CD4-positive, alpha-beta memory T cell (primary cell): Measurements from ENCODE around the gene TTF1. TPM values are rescaled to one million over a fixed set of nuclear protein-coding genes. Genes with fewer than 3 reads are reported as not detected.

ENCODE experiments used
- CTCF ChIA-PET: fragments of 350-600 bp; sonication (Branson Sonifier 250); formaldehyde crosslinking; loops from one replicate; lab custom pipeline; 2021; ENCODE audit warnings: inconsistent platforms; ENCODE audit not compliant: partially characterized antibody; lab: Charles Lee
- POLR2A ChIA-PET: fragments of 350-600 bp; sonication (Branson Sonifier 250); formaldehyde crosslinking; loops from one replicate; lab custom pipeline; 2021; ENCODE audit not compliant: partially characterized antibody; lab: Charles Lee
- DNase-seq, 5 donors: peaks; one replicate each; pipeline versions ENCODE4 v3.0.0 to v3.0.0-alpha.2; 2020 to 2022; ENCODE audit warnings: mixed read lengths in 1 of 5
- H3K27ac ChIP-seq: one replicate; pipeline ENCODE4 v1.7.0; 2013; ENCODE audit warnings: low read depth, low read length
- H3K27me3 ChIP-seq: 2 replicates; pipeline ENCODE4 v1.7.0; 2013; ENCODE audit warnings: mild to moderate bottlenecking, low read length, moderate library complexity; ENCODE audit not compliant: insufficient read depth
- H3K36me3 ChIP-seq: 2 replicates; pipeline ENCODE4 v1.7.0; 2013; ENCODE audit warnings: mild to moderate bottlenecking, low read length, moderate library complexity; ENCODE audit not compliant: insufficient read depth
- H3K4me1 ChIP-seq: 2 replicates; pipeline ENCODE4 v1.7.0; 2013; ENCODE audit warnings: mild to moderate bottlenecking, low read length, moderate library complexity; ENCODE audit not compliant: insufficient read depth
- H3K4me3 ChIP-seq, 2 donors: one replicate each; pipeline ENCODE4 v1.7.0; 2013; ENCODE audit warnings: low read length in 2 of 2, mild to moderate bottlenecking in 1 of 2
- H3K9me3 ChIP-seq, 2 donors: one replicate each; pipeline ENCODE4 v1.7.0; 2013; ENCODE audit warnings: low read length in 2 of 2, control low read depth in 1 of 2; ENCODE audit not compliant: control insufficient read depth in 1 of 2
- H3K27ac Mint-ChIP-seq, 7 donors: one replicate each; pipeline ENCODE4 v1.8.0; 2020 to 2021; ENCODE audit warnings: mixed read lengths in 7 of 7, mild to moderate bottlenecking in 6 of 7, inconsistent platforms in 3 of 7, moderate library complexity in 3 of 7
- H3K27me3 Mint-ChIP-seq, 2 donors: one replicate each; pipeline ENCODE4 v1.8.0; 2020 to 2021; ENCODE audit warnings: mixed read lengths in 2 of 2
- H3K36me3 Mint-ChIP-seq, 2 donors: one replicate each; pipeline ENCODE4 v1.8.0; 2020 to 2021; ENCODE audit warnings: mixed read lengths in 2 of 2, inconsistent platforms in 1 of 2, mild to moderate bottlenecking in 1 of 2
- H3K4me1 Mint-ChIP-seq, 4 donors: one replicate each; pipeline ENCODE4 v1.8.0; 2020 to 2021; ENCODE audit warnings: mixed read lengths in 4 of 4, mild to moderate bottlenecking in 1 of 4
- H3K4me3 Mint-ChIP-seq, 8 donors: one replicate each; pipeline ENCODE4 v1.8.0; 2020 to 2021; ENCODE audit warnings: mixed read lengths in 8 of 8, mild to moderate bottlenecking in 7 of 8, moderate library complexity in 6 of 8, inconsistent platforms in 3 of 8
- H3K9me3 Mint-ChIP-seq, 8 donors: one replicate each; pipeline ENCODE4 v1.8.0; 2020 to 2021; ENCODE audit warnings: mixed read lengths in 8 of 8, mild to moderate bottlenecking in 5 of 8, inconsistent platforms in 3 of 8, moderate library complexity in 1 of 8
- intact Hi-C: fragments of 100-400 bp; cut with micrococcal nuclease; formaldehyde crosslinking; loops from one replicate; pipeline ENCODE4 v1.15.1; 2023
- polyA plus RNA-seq, 2 donors: library from polyadenylated mRNA; unstranded; fragments of 300-500 nt; fragmentation: Illumina TruSeq; gene quantifications; one replicate each; pipeline ENCODE4 v1.2.3, GENCODE V29; 2021
- total RNA-seq, 2 experiments: library from RNA; stranded (reverse); gene quantifications; one replicate each; pipeline ENCODE4 v1.2.3, GENCODE V29; 2021

Gene TTF1
- total and polyA plus RNA-seq, 4 experiments from 2014 or later, result 5.8 to 22.2 (median 15.7) TPM

DNA sequence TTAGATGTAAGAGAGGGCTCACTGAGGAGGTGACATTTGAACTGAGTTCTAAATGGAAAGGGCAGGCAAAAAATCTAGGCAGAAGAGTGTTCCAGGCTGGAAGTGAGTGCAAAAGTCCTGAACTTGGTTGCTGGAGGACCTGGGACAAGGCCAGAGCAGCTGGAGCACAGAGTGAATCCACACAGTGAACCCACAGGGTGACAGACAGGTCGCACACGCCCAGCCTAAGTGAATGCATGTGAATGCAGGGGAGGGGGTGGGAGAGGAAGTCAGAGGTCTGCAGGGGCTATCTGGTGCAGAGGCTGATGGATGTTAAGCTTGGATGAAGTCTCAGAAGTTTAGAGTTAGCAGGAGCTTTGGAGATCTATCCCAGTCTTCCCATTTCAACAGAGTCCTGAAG lies 556 bp upstream of the TTF1 start:
- H3K4me1 ChIP-seq, result peaks cover 63% of the 10 kb centered on the region

DNA sequence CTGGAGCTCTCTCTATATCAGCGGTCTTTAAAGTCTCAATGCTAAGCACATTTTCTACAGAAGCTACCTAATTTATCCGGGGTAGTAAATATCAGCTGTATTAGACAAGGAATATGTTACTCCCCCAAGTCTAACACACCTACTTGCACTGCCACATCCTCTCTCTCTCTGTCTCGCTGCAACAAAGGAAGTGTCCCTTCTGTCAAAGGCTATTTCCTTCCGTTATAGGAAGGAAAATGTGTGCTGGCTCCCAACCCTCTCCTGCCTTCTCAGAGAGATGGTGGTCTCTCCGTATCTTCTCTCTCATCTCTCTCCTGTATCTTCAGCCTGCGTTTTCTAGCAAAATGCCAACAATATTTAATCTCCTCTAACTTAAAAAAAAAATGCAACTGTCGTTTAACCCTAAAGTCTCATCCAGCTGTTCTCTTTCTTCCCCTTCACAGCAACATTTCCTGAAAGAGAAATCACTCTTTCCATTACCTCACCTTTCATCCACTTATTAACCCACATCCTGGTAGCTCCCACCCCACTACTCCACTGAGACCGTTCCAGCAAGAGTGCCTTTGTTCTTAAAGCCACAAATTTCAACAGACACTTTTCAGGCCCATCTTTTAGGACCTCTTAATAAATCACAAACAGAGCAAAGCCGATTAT lies 2.3 kb downstream of the TTF1 start:
- Mint-ChIP-seq H3K27me3 (no peaks in the 10 kb centered on the region), H3K36me3 (peaks cover 24 to 42% of the 10 kb centered on the region in 2 donors), H3K9me3 (no peaks in the 10 kb centered on the region), H3K4me3 (peak overlapping the region; percentile 66 to 96 (median 85)), H3K4me1 (peaks cover 27 to 69% (median 34%) of the 10 kb centered on the region in 4 donors), H3K27ac (peak overlapping the region; percentile 44 to 94 (median 83))
- ChIA-PET CTCF (interaction anchor here (0.6 kb wide), 1 partner anchor 656 kb away, joined by 3 read pairs; no protein-coding TSS in a partner anchor), POLR2A (interaction anchor here (0.7 to 2.7 kb wide), 3 partner anchors 50 to 276 kb away, joined by 3 to 13 read pairs (median 4); partner anchors contain the start of gene SETX)
- Histone ChIP-seq H3K4me3 (no peak overlapping the region), H3K27ac (peak overlapping the region; percentile 38), H3K4me1 (peaks cover 35% of the 10 kb centered on the region), H3K27me3 (no peaks in the 10 kb centered on the region), H3K9me3 (no peaks in the 10 kb centered on the region), H3K36me3 (peaks cover 24% of the 10 kb centered on the region)
- intact Hi-C loops, result no loop called here
- DNase-seq, result peak; percentile 17 to 57 (median 28)

More for the DNA sequence above, 556 bp upstream of the TTF1 start:
- Histone ChIP-seq H3K36me3 (peaks cover 9% of the 10 kb centered on the region), H3K27me3 (peaks cover 9% of the 10 kb centered on the region), H3K27ac (peak overlapping the region; percentile 59), H3K9me3 (no peaks in the 10 kb centered on the region), H3K4me3 (peak overlapping the region in 1 of 2 donors; percentile 57)
- peaks cover 8 to 21% of the 10 kb centered on the region in 2 donors for H3K36me3 Mint-ChIP-seq
- CTCF ChIA-PET, result no interaction called here
- intact Hi-C loops, result no loop called here
- peak overlapping the region; percentile 87 to 98 (median 95) for H3K27ac Mint-ChIP-seq
- H3K27me3 Mint-ChIP-seq, result peaks cover 3 to 15% of the 10 kb centered on the region in 2 donors
- peak overlapping the region in 7 of 8 donors; percentile 92 to 96 (median 94) for H3K4me3 Mint-ChIP-seq
- H3K9me3 Mint-ChIP-seq, result no peaks in the 10 kb centered on the region
- H3K4me1 Mint-ChIP-seq, result peaks cover 38 to 71% (median 51%) of the 10 kb centered on the region in 4 donors
- POLR2A ChIA-PET, result interaction anchor here (0.6 kb wide), 1 partner anchor 52 kb away, joined by 4 read pairs; the partner anchor contains the start of gene SETX
- DNase-seq, result no peak

DNA sequence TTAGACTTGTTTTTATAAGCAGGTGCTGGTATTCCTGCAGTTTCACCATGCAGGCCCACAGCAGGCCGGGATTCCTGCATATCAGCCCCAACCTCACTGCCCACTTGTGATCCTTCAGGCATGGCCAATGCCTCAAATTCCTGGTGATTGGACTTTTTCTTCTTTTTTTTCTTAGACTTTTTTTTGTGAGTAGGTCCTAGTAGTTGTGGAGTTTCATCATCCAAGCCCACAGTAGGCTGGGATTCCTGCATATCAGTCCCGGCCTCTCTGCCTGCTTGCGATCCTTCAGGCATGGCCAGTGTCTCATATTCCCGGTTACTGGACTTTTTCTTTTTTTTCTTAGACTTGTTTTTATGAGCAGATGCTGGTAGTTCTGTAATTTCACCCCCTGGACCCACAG lies 4.8 kb downstream of the TTF1 start:
- Mint-ChIP-seq H3K4me3 (peak overlapping the region in 1 of 8 donors; percentile 3), H3K27ac (no peak overlapping the region), H3K36me3 (peaks cover 31 to 57% of the 10 kb centered on the region in 2 donors), H3K9me3 (no peaks in the 10 kb centered on the region), H3K4me1 (peaks cover 23 to 63% (median 28%) of the 10 kb centered on the region in 4 donors), H3K27me3 (no peaks in the 10 kb centered on the region)
- POLR2A ChIA-PET, result no interaction called here
- CTCF ChIA-PET, result no interaction called here
- Histone ChIP-seq H3K9me3 (no peaks in the 10 kb centered on the region), H3K27me3 (no peaks in the 10 kb centered on the region), H3K4me1 (peaks cover 30% of the 10 kb centered on the region), H3K36me3 (peaks cover 41% of the 10 kb centered on the region), H3K4me3 (no peak overlapping the region), H3K27ac (no peak overlapping the region)
- intact Hi-C loops, result no loop called here
- no peak for DNase-seq

DNA sequence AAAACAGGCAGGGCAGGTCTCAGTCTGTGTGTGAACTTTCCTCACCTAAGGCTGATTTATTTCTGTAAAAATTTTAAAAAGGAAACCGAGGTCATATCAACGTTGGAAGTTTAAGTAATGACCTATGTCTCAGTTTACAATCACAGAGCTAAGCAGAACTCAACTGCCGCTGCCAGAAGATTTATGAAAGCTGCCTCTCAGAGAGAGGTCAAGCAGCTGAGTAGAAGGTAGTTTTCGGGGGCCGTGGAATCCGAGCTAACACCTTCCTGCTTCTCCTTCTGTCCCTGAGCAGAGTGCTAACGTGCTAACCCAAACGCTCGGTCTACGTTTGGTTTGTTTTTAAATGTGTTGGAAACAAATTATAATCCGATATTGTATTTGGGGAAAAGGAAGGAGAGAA lies 11.1 kb downstream of the TTF1 start:
- Mint-ChIP-seq H3K27ac (no peak overlapping the region), H3K36me3 (peaks cover 51 to 64% of the 10 kb centered on the region in 2 donors), H3K9me3 (no peaks in the 10 kb centered on the region), H3K4me3 (no peak overlapping the region), H3K4me1 (peaks cover 0 to 6% (median under 1%) of the 10 kb centered on the region in 4 donors), H3K27me3 (no peaks in the 10 kb centered on the region)
- Histone ChIP-seq H3K36me3 (peaks cover 73% of the 10 kb centered on the region), H3K27me3 (no peaks in the 10 kb centered on the region), H3K4me3 (no peak overlapping the region), H3K9me3 (no peaks in the 10 kb centered on the region), H3K4me1 (no peaks in the 10 kb centered on the region), H3K27ac (no peak overlapping the region)
- no peak for DNase-seq
- intact Hi-C loops, result no loop called here
- ChIA-PET POLR2A (interaction anchor here (1.0 kb wide), 1 partner anchor 42 kb away, joined by 4 read pairs; no protein-coding TSS in a partner anchor), CTCF (no interaction called here)

DNA sequence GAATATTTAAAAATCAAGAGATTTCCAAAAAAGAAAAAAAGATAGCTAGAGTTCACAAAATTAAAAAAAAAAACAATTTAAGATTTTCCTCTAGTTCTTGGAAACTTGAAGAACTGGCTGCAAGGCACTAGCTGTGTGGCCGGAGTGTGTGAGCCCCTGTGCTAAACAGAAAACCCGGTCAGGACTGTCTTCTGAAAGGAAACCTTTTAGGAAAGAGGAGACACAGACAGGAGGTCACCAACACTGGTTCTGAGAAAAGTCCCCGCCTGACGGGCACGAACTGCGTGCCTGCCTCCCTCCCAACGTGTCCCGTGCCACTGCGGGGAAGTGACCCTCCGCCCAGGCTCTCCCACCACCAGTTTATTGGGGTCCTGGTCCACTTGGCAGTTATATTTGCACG lies 15.2 kb downstream of the TTF1 start:
- intact Hi-C loops, result no loop called here
- no peak overlapping the region for H3K27ac Mint-ChIP-seq
- no peak for DNase-seq
- H3K9me3 Mint-ChIP-seq, result no peaks in the 10 kb centered on the region
- no peak overlapping the region for H3K4me3 Mint-ChIP-seq
- no peaks in the 10 kb centered on the region for H3K4me1 Mint-ChIP-seq
- Histone ChIP-seq H3K9me3 (no peaks in the 10 kb centered on the region), H3K27ac (no peak overlapping the region), H3K36me3 (peaks cover 81% of the 10 kb centered on the region), H3K27me3 (no peaks in the 10 kb centered on the region), H3K4me3 (no peak overlapping the region), H3K4me1 (no peaks in the 10 kb centered on the region)
- POLR2A ChIA-PET, result no interaction called here
- no peaks in the 10 kb centered on the region for H3K27me3 Mint-ChIP-seq
- H3K36me3 Mint-ChIP-seq, result peaks cover 69 to 73% of the 10 kb centered on the region in 2 donors
- CTCF ChIA-PET, result no interaction called here

DNA sequence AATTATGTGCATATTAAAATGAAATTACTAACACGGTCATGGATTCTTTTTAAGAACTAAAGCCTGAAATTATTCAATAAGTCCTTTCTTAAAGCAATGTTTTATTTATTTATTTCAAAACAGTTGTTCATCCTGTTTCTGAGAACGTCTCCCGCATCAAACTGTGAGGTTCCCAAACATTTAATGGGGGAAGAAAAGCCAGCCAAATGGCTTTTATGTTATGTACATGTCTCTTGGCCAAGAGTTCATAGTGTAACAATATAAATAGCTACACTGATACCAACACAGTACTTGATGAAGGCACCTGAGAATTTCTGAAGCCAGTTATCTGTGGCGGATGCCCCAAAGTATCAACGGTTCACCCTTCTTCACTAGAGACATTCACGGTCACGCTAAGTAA lies 15.7 kb downstream of the TTF1 start:
- Histone ChIP-seq H3K4me3 (no peak overlapping the region), H3K36me3 (peaks cover 81% of the 10 kb centered on the region), H3K9me3 (no peaks in the 10 kb centered on the region), H3K4me1 (no peaks in the 10 kb centered on the region), H3K27me3 (no peaks in the 10 kb centered on the region), H3K27ac (no peak overlapping the region)
- Mint-ChIP-seq H3K4me3 (no peak overlapping the region), H3K4me1 (no peaks in the 10 kb centered on the region), H3K27ac (no peak overlapping the region), H3K27me3 (no peaks in the 10 kb centered on the region), H3K36me3 (peaks cover 65 to 72% of the 10 kb centered on the region in 2 donors), H3K9me3 (no peaks in the 10 kb centered on the region)
- intact Hi-C loops, result no loop called here
- CTCF ChIA-PET, result interaction anchor here (1.5 kb wide), 1 partner anchor 155 kb away, joined by 3 read pairs; no protein-coding TSS in a partner anchor
- POLR2A ChIA-PET, result no interaction called here
- no peak for DNase-seq

DNA sequence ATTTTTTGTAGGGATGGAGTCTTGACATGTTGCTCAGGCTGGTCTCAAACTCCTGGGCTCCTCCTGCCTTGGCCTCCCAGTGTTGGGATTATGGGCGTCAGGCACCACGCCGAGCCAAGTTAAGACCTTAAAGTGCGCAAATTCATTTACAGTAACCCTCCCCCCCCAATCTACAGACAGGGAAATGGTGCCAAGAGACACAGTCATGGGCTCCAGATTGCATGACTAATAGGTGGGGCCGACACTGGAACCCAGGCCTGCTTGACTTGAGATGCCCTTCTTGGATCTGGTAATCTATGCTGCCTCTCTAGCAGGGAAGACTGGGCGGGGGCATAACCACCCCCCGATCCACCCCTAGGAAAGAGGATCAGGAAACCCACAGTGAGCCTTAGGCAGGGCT lies 19.5 kb downstream of the TTF1 start:
- CTCF ChIA-PET, result no interaction called here
- H3K36me3 ChIP-seq, result peaks cover 69% of the 10 kb centered on the region
- intact Hi-C loops, result no loop called here
- H3K4me3 Mint-ChIP-seq, result no peak overlapping the region
- no peak overlapping the region for H3K4me3 ChIP-seq
- H3K9me3 ChIP-seq, result no peaks in the 10 kb centered on the region
- no peaks in the 10 kb centered on the region for H3K4me1 ChIP-seq
- DNase-seq, result no peak
- H3K27me3 Mint-ChIP-seq, result no peaks in the 10 kb centered on the region
- H3K27me3 ChIP-seq, result no peaks in the 10 kb centered on the region
- H3K4me1 Mint-ChIP-seq, result peaks cover 7 to 11% (median 10%) of the 10 kb centered on the region in 4 donors
- no peaks in the 10 kb centered on the region for H3K9me3 Mint-ChIP-seq
- H3K36me3 Mint-ChIP-seq, result peaks cover 57 to 86% of the 10 kb centered on the region in 2 donors
- no peak overlapping the region for H3K27ac Mint-ChIP-seq
- POLR2A ChIA-PET, result no interaction called here
- H3K27ac ChIP-seq, result no peak overlapping the region
